HG03175 (cell line): ENCODE data around the gene KLC3.
"Not testable (repeated sequence)": the region's sequence is repeated elsewhere in the genome, so short reads cannot be mapped to it uniquely, and the experiment has no call there.

Experiments
- ATAC-seq: cut with Tn5 transposase; IDR thresholded peaks from one replicate; pipeline ENCODE4 v1.9.1; 2021; ENCODE audit warnings: mild to moderate bottlenecking, moderate library complexity; ENCODE audit not compliant: unreplicated experiment

Gene KLC3

DNA sequence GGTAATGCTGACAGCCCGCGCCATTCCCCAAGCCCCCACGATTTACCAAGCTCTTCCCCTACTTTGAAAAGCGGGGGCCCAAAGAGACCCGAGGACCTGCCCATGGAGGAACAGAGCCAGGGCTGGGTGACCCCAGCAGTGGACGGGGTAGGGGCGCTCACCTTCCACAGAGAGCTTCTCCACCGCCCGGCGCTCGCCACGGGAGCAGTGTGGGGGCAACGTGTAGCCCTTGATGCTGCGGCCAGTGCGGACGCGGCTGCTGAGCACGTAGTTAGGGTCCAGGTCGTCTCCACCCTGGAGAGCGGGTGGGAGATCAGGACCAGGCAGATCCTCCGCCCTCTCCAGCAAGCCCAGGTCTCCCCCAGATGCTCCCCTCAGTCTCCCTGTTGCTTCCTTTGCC is 25.2 kb upstream of the KLC3 start:
- ATAC-seq: no peak

DNA sequence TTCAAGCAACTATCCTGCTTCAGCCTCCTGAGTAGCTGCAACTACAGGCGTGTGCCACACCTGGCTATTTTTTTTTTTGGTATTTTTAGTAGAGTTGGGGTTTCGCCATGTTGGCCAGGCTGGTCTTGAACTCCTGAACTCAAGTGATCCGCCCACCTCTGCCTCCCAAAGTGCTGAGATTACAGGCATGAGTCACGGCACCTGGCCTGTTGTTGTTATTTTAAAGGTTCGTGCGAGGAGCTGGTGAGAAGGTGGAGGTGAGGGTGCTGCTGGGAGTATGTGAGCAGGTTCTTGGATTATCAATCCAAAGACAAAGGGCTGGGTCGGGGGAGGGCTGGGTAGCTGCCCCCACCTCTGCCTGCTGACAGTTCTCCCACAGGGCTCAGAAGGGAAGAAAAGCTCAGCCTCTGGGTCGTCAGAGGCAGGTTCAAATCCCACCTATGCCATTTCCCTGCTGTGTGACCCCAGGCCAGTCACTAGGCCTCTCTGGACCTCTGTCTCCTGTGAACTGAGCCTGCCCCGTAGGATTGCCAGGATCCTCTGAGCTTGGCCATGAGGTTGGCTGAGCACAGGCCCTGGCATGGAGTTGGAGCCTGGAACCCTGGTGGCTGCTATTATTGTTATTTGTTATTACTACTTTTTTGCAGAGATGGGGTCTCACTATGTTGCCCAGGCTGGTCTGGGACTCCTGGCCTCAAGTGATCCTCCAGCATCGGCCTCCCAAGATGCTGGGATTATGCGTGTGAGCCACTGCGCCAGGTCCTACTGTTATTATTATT is 19.4 kb upstream of the KLC3 start:
- no peak for ATAC-seq

DNA sequence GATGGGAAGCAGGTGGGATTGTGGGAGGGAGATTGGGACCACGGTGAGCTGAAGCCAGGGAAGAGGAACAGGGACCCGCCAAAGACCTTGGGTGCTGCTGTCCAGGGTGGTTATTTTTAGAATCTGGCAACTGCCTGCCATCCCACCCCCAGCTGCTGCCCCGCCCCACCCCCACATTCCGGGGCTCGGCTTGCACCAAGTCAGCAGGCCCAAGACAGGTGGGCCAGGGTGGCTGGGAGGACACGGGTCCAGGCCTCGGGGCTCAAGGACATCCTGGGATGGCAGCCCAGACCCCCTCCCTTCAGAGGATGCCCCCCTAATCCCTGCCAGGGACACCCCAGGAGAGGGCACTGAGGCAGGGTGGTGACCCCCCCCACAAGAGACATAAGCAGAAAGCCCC is 18.7 kb upstream of the KLC3 start:
- ATAC-seq: no peak

DNA sequence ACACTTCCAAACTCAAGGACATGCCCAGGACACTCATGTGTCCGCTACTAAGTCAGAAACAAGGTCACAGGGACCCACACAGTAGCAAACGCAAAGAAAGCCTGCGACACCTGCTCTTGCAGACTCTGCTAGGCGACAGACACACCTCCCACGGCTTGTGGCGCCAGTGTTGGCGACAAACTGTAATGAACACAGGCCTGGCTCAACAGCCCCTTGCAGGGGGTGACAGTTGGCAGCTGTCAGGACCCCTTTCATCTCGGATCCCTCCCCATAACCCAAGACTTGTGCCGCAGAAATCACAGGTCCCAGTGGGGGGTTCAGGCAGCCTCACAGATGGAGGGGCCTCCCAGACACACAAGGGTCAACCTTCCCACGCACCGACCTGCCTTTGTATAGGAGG is 18.2 kb upstream of the KLC3 start:
- ATAC-seq: no peak

- no peak for ATAC-seq
These were observed 17.7 kb upstream of the KLC3 start, which contains the start of gene CKM for GRCh38 chr19:45322744-45323281. Gene CKM (minus strand): TSS chr19:45322875. CDS start chr19:45319713, 3,162 bp downstream.

GRCh38 chr19:45323671-45324081 is 16.9 kb upstream of the KLC3 start:
- ATAC-seq: no peak

DNA sequence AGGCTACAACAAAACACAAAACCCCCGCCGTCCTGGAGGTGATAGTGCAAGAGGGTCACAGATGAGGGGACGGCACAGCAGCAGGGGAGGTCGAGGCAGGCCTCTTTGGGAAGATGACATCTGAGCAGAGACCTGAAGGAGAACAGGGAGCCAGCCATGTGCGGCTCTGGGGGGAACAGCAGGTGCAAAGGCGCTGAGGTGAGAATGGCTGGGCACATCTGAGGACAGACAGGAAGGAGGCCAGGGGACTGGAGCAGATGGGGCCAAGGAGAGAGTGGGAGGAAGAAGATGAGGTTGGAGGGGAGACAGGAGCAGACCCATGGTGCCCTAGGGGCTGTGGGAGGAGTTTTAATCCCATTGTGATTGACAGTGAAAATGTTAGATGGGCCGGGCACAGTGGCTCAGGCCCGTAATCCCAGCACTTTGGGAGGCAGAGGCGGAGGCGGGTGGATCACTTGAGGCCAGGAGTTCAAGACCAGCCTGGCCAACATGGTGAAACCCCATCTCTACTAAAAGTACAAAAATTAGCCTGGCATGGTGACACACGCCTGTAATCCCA is 16.1 kb upstream of the KLC3 start:
- no peak for ATAC-seq

GRCh38 chr19:45327404-45328143 is 13.0 kb upstream of the KLC3 start:
- ATAC-seq: no peak

DNA sequence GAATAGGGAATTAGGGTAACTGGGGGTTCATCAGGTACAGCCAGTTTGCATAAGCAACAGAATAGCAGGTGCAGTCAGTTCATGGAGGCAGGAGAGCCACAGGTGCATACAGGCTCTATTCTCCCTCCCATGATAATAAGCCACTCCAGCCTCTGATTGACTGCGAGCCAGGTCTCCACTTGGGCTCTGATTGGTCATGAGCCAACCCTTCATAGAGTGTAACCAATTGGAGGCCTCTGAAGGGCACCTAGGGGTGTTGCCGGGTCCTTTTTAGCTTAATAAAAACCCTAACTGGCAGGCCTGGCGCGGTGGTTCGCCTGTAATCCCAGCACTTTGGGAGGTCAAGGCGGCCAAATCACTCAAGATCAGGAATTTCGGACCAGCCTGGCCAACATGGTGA is 9.1 kb upstream of the KLC3 start:
- no peak for ATAC-seq

- ATAC-seq: no peak
These were observed 6.8 kb upstream of the KLC3 start for GRCh38 chr19:45333609-45334303.

- not testable (repeated sequence) for ATAC-seq
These were observed 5.7 kb upstream of the KLC3 start for GRCh38 chr19:45334881-45335280.

DNA sequence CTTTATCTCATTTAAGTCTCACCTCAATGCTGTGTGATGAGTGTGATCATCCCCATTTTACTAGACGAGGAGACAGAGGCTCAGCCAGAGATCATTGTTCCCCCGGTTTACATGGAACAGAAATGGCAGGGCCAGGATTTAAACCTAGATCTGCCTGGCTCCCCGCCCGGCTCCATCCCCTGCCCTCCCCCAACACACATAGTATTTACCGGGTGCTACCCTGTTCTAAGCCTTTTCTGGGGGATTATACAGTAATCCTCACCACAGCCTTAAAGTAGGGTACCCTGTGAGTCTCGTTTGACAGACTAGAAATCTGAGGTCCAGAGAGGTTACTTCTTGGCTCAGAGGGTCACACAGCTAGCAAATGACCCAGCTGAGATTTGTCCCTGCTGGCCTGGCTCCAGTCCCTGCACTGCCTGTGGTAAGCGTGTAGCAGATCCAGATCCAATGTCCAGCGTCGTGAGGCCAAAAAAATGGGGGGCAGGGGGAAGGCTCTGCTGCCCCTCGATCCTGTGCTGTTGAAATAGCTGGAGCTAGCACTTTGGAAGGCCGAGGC is 3.8 kb upstream of the KLC3 start:
- ATAC-seq: no peak

GRCh38 chr19:45339629-45340028 is 921 bp upstream of the KLC3 start:
- no peak for ATAC-seq

DNA sequence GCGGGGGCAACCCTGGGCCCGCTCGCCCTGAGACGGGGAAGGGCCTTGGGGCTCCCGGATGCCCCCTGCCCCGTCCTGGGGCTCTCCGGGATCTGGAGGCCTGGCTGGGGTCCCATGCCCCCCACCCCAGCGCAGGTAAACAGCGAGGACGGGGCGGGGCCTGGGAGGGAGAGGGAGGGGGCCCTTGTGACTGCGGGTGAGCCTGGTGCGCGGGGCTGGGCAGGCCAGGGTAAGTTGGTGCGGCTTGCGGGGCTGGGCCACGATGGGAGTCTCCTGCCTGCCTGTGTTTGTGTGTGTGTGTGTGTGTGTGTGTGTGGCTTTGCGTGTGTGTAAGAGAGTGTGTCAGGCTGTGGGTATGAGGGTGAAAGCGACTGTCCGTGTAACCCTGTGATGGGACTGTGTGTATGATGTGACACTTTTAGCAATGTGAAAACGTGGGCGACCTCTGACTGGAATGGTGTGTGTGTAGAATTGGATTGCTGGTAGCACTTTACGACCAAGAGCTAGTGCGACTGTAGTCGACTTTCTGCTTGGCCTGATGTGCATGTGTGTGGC is 426 bp downstream of the KLC3 start:
- ATAC-seq: no peak

DNA sequence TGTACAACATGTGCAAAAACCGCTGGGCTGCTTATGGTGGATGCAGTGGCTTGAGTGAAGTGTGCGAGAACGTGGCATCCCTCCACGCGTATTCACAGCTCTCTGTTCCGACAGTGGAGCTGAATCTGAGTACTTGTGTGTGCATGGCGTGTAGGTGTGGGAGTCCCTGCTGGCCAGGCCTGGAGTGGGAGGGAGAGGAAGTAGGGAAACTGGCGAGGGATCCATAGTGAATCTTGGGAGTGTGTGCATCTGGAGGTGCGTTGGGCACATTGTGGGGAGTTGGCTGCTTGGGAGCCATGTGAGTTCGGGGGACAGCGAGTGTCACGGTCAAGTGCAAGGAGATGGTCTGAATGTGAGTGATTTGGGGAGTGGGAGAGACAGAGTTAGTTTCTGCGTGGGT is 2.4 kb downstream of the KLC3 start:
- no peak for ATAC-seq

DNA sequence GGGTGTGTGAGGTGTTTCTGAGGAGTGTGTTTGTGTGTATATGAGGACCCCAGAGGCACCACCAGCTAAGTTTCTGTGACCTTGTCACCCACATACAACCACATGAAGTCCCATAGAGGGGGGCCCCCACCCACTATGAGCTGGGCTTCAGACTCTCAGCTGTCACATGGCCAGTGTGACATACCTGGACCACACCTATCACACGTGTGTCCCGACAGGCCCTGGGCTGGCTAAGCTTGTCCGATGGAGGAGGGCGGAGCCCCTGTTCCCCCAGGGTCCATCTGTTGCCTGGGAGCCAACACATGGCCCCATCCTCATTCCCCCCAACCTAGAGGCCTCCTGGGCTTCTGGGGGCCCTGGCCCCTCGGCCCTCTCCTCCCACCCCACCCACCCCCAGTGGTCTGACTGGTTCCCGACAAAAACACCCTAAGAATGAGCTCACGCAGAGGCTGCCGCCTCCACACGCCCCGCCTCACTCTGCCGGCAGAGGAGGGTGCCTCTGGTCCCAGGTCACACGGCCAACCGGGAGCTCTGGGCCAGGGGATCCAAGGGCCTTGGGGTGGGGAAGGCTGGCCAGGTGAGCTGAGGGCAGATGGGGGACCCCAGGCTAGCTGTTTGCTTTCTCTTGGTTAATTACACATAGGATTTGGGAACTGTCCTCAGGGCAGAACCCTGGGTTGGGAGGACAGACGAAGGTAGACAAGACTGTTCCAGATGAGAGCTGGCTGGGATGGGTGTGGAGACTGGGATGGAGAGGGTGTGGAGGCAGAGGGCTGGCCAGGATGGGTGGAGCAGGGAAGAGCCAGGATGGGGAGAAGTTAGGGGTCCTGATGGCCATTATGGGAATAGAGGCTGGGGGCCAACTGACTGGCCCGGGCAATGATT is 4.3 kb downstream of the KLC3 start:
- no peak for ATAC-seq

- ATAC-seq: no peak
These were observed 4.9 kb downstream of the KLC3 start for GRCh38 chr19:45345506-45345860.

DNA sequence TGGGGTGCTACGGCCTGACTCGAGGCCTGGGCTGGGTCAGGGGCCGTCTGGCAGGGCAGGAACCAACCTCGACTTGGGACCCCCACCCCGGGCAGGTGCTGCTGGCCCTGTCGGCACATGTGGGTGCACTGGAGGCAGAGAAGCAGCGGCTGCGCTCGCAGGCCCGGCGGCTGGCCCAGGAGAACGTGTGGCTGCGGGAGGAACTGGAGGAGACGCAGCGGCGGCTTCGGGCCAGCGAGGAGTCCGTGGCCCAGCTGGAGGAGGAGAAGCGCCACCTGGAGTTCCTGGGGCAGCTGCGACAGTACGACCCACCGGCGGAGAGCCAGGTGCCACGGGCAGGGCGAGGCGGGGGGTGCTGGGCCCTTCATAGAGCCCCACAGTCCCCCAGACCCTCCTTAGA is 5.9 kb downstream of the KLC3 start:
- no peak for ATAC-seq

GRCh38 chr19:45347570-45348366 is 7.2 kb downstream of the KLC3 start:
- no peak for ATAC-seq
